GM19351 (cell line): ENCODE measurements around the gene SIRPB2.
"Not testable (repeated sequence)": the region's sequence is repeated elsewhere in the genome, so short reads cannot be mapped to it uniquely, and the experiment has no call there.

Experiments used
- ATAC-seq: cut with Tn5 transposase; IDR thresholded peaks from one replicate; pipeline ENCODE4 v1.9.1; 2021; ENCODE audit warnings: mild to moderate bottlenecking, moderate library complexity; ENCODE audit not compliant: unreplicated experiment

SIRPB2 gene

GRCh38 chr20:1500496-1500895 is 9.3 kb upstream of the SIRPB2 start:
- no peak for ATAC-seq

- no peak for ATAC-seq
Observed at GRCh38 chr20:1499528-1500420, 8.6 kb upstream of the SIRPB2 start.

- ATAC-seq = not testable (repeated sequence)
Observed at GRCh38 chr20:1497371-1497770, 6.2 kb upstream of the SIRPB2 start.

- ATAC-seq = no peak
Observed at GRCh38 chr20:1496930-1497329, 5.7 kb upstream of the SIRPB2 start.

GRCh38 chr20:1494436-1494835 is 3.2 kb upstream of the SIRPB2 start:
- ATAC-seq = no peak

GRCh38 chr20:1493536-1493935 is 2.3 kb upstream of the SIRPB2 start:
- ATAC-seq = no peak

GRCh38 chr20:1491860-1492642 is 831 bp upstream of the SIRPB2 start:
- ATAC-seq = no peak

- ATAC-seq = no peak
Observed at GRCh38 chr20:1490643-1491195, 501 bp downstream of the SIRPB2 start.

GRCh38 chr20:1489764-1490436 is 1.3 kb downstream of the SIRPB2 start:
- ATAC-seq = no peak

- no peak for ATAC-seq
Observed at GRCh38 chr20:1489325-1489724, 1.9 kb downstream of the SIRPB2 start.

GRCh38 chr20:1486566-1486965 is 4.7 kb downstream of the SIRPB2 start:
- no peak for ATAC-seq

- ATAC-seq = no peak
Observed at GRCh38 chr20:1484438-1485116, 6.6 kb downstream of the SIRPB2 start.

GRCh38 chr20:1479831-1480595 is 11.2 kb downstream of the SIRPB2 start:
- ATAC-seq = no peak

- no peak for ATAC-seq
Observed at GRCh38 chr20:1478566-1478965, 12.7 kb downstream of the SIRPB2 start.

GRCh38 chr20:1477896-1478490 is 13.2 kb downstream of the SIRPB2 start:
- ATAC-seq = no peak

- no peak for ATAC-seq
Observed at GRCh38 chr20:1474817-1475603, 16.2 kb downstream of the SIRPB2 start.

- no peak for ATAC-seq
Observed at GRCh38 chr20:1474325-1474724, 16.9 kb downstream of the SIRPB2 start.
